Measurements from ENCODE around the gene TDRD1.

TDRD1 gene

DNA sequence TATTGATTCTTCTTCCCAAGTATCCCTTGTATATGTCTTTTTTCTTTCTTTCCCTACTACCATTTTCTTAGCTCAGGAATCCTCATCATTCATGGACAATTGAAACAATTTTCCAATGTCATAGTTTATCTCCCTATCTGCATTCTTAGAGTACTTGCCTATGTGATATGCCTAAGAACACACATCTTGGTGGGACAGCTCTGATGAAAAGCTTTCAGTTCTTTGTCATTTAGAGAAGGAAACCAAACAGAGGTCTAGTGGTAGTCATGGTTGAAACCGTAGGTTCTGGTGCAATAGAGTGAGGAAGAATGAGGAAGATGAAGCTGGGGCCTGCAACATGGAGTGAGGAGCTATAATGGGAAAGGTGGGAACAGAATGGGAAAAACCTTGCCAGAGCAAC is 28.2 kb downstream of the TDRD1 start:
- Histone ChIP-seq H3K4me1 (ENCODE audit: insufficient read depth, low read length) (no peaks in the 10 kb centered on the region), H3K36me3 (ENCODE audit: insufficient read depth, low read depth, low read length) (no peaks in the 10 kb centered on the region), H3K27ac (ENCODE audit: low read length) (no peak overlapping the region), H3K27me3 (ENCODE audit: insufficient read depth, low read length) (no peaks in the 10 kb centered on the region), H3K4me3 (ENCODE audit: low read length) (no peak overlapping the region), H3K9ac (ENCODE audit: low read depth, low read length) (no peak overlapping the region), H3K9me3 (ENCODE audit: insufficient read depth, low read depth, low read length) (no peaks in the 10 kb centered on the region)

DNA sequence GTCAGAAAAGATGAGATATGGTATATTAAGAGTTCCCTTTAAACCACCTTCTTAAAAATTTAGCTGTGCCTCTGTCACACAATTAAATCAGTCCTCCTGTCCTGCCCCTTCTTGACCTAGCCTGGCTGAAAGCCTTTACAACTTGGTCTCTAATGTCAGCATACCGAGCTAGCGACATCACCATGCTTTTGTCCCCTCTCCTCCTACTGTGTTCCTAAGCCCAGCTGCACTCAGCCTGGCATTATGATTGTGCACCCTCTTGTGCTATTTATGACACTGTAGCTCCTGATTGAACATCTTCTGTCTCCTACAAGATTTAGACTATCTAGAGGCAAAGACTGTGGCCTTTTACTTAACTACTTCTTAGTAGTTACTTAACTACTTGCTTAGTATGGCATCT is 29.2 kb downstream of the TDRD1 start:
- Histone ChIP-seq H3K4me3 (ENCODE audit: low read length) (no peak overlapping the region), H3K9ac (ENCODE audit: low read depth, low read length) (no peak overlapping the region), H3K9me3 (ENCODE audit: insufficient read depth, low read depth, low read length) (no peaks in the 10 kb centered on the region), H3K27ac (ENCODE audit: low read length) (no peak overlapping the region), H3K4me1 (ENCODE audit: insufficient read depth, low read length) (no peaks in the 10 kb centered on the region), H3K36me3 (ENCODE audit: insufficient read depth, low read depth, low read length) (no peaks in the 10 kb centered on the region), H3K27me3 (ENCODE audit: insufficient read depth, low read length) (no peaks in the 10 kb centered on the region)

DNA sequence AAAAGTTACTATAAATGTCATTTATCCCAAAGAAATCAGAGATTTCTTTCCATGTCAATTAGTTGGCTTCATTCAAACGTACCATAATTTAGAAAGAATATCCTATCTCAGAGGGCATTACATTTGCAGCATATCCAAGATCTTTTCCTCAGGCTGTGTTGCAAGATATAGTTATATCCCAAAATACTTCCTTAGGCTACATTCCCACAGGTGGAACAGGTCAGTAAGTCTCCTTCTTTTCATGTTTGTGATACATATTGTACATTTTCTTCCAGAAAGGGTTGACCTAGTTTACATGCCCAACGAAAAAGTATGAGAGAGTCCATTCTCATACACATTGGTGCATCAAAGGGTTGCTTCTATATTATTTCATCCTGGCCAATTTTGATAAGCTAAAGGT is 33.0 kb downstream of the TDRD1 start:
- Histone ChIP-seq H3K9ac (ENCODE audit: low read depth, low read length) (no peak overlapping the region), H3K27me3 (ENCODE audit: insufficient read depth, low read length) (no peaks in the 10 kb centered on the region), H3K4me3 (ENCODE audit: low read length) (no peak overlapping the region), H3K36me3 (ENCODE audit: insufficient read depth, low read depth, low read length) (no peaks in the 10 kb centered on the region), H3K4me1 (ENCODE audit: insufficient read depth, low read length) (no peaks in the 10 kb centered on the region), H3K9me3 (ENCODE audit: insufficient read depth, low read depth, low read length) (no peaks in the 10 kb centered on the region), H3K27ac (ENCODE audit: low read length) (no peak overlapping the region)

DNA sequence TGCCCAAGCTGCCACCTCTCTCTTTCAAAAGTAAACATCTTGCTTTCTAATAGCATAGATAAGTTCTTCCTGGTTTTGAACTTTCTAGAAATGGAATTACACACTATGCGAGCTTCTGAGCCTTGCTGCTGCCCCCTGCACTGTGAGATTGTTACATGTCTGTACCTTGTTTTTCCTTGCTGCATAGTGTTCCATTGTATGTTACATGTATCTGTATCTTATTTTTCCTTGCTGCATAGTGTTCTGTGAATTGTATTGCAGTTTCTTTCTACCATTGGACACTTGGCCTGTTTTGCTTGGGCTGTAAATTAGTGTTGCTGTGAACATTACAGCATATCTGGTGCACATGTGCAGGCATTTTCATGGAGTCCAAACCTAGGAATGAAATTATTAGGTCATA is 35.9 kb downstream of the TDRD1 start:
- H3K27ac ChIP-seq (ENCODE audit: low read length): no peak overlapping the region
- no peaks in the 10 kb centered on the region for H3K9me3 ChIP-seq (ENCODE audit: insufficient read depth, low read depth, low read length)
- H3K36me3 ChIP-seq (ENCODE audit: insufficient read depth, low read depth, low read length): no peaks in the 10 kb centered on the region
- no peaks in the 10 kb centered on the region for H3K27me3 ChIP-seq (ENCODE audit: insufficient read depth, low read length)
- H3K4me1 ChIP-seq (ENCODE audit: insufficient read depth, low read length): no peaks in the 10 kb centered on the region
- no peak overlapping the region for H3K4me3 ChIP-seq (ENCODE audit: low read length)
- H3K9ac ChIP-seq (ENCODE audit: low read depth, low read length): no peak overlapping the region

DNA sequence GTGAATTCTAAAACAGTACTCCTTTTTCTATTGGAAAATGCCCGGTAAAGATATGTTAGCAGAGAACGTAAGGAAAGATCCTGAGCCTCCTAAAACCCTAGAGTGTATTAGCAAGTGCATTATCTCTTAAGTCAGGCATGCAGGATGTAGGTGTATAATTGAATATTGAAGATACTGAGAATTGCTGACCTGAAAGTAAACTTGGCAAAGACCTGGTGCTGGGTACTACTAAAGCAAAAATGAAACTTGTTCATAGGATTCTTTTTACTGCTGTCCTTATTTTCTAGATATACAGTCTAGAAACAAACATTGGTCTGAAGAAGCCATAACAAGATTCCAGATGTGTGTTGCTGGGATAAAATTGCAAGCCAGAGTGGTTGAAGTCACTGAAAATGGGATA is 41.1 kb downstream of the TDRD1 start:
- H3K9ac ChIP-seq (ENCODE audit: low read depth, low read length): no peak overlapping the region
- no peaks in the 10 kb centered on the region for H3K9me3 ChIP-seq (ENCODE audit: insufficient read depth, low read depth, low read length)
- no peaks in the 10 kb centered on the region for H3K4me1 ChIP-seq (ENCODE audit: insufficient read depth, low read length)
- no peak overlapping the region for H3K4me3 ChIP-seq (ENCODE audit: low read length)
- H3K27ac ChIP-seq (ENCODE audit: low read length): no peak overlapping the region
- H3K27me3 ChIP-seq (ENCODE audit: insufficient read depth, low read length): no peaks in the 10 kb centered on the region
- H3K36me3 ChIP-seq (ENCODE audit: insufficient read depth, low read depth, low read length): no peaks in the 10 kb centered on the region

DNA sequence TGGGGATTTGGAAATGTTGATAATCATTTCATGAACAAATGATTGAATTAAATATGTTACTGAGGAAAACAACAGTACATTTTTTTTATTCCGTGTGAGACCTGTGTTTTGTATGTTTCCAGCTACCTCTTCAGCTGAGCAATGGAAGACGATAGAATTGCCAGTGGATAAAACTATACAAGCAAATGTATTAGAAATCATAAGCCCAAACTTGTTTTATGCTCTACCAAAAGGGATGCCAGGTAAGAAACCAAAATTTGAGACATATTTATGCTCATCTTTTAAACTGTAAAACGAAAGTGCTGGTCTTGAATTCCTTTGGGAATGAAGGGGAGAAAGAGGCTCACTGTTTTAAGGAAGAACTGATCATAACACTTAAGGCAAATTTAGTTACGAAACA is 42.1 kb downstream of the TDRD1 start:
- no peak overlapping the region for H3K27ac ChIP-seq (ENCODE audit: low read length)
- H3K4me1 ChIP-seq (ENCODE audit: insufficient read depth, low read length): no peaks in the 10 kb centered on the region
- H3K9me3 ChIP-seq (ENCODE audit: insufficient read depth, low read depth, low read length): no peaks in the 10 kb centered on the region
- no peak overlapping the region for H3K4me3 ChIP-seq (ENCODE audit: low read length)
- H3K9ac ChIP-seq (ENCODE audit: low read depth, low read length): no peak overlapping the region
- no peaks in the 10 kb centered on the region for H3K36me3 ChIP-seq (ENCODE audit: insufficient read depth, low read depth, low read length)
- H3K27me3 ChIP-seq (ENCODE audit: insufficient read depth, low read length): no peaks in the 10 kb centered on the region

DNA sequence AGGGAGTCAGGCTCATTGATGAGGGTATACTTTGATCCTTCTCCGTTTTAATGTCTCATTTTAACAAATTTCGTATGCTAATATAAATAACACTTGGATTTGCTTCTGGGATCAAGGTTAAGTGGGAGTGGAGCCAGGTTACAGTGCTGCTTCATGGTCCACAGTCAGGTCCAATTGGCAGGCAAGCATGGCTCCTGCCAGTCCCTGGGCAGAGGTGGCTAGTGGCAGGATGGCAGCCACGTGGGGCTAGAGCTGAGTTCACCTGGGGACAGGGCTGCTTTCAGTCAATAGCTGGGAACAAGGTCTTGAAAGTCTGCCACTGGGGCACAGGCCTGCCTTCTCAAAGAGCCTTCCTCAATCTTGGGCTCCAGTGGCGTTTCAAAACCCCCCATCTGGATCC is 43.9 kb downstream of the TDRD1 start:
- no peaks in the 10 kb centered on the region for H3K9me3 ChIP-seq (ENCODE audit: insufficient read depth, low read depth, low read length)
- H3K4me3 ChIP-seq (ENCODE audit: low read length): no peak overlapping the region
- H3K27ac ChIP-seq (ENCODE audit: low read length): no peak overlapping the region
- no peaks in the 10 kb centered on the region for H3K36me3 ChIP-seq (ENCODE audit: insufficient read depth, low read depth, low read length)
- H3K27me3 ChIP-seq (ENCODE audit: insufficient read depth, low read length): no peaks in the 10 kb centered on the region
- no peak overlapping the region for H3K9ac ChIP-seq (ENCODE audit: low read depth, low read length)
- no peaks in the 10 kb centered on the region for H3K4me1 ChIP-seq (ENCODE audit: insufficient read depth, low read length)

DNA sequence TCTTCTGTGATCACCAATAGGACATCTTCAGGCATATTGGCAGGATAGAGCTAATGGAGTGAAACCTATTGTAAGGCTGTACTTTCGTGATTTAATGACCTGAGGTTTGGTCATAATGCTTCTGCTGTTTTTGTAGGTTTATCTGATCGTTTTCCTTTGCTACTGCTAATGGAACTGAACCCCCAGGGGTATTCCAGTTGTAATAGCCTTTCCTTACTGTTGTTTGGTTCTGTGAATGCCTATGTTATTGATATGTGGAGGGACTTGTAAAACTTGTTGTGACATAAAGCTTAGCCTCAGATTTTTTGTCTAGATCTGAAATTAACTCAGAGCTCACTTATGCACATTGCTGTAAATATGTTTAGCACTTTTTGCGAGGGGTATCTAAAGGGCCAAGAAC is 49.0 kb downstream of the TDRD1 start:
- Histone ChIP-seq H3K36me3 (ENCODE audit: insufficient read depth, low read depth, low read length) (no peaks in the 10 kb centered on the region), H3K4me3 (ENCODE audit: low read length) (no peak overlapping the region), H3K4me1 (ENCODE audit: insufficient read depth, low read length) (no peaks in the 10 kb centered on the region), H3K9ac (ENCODE audit: low read depth, low read length) (no peak overlapping the region), H3K27me3 (ENCODE audit: insufficient read depth, low read length) (no peaks in the 10 kb centered on the region), H3K9me3 (ENCODE audit: insufficient read depth, low read depth, low read length) (no peaks in the 10 kb centered on the region), H3K27ac (ENCODE audit: low read length) (no peak overlapping the region)

DNA sequence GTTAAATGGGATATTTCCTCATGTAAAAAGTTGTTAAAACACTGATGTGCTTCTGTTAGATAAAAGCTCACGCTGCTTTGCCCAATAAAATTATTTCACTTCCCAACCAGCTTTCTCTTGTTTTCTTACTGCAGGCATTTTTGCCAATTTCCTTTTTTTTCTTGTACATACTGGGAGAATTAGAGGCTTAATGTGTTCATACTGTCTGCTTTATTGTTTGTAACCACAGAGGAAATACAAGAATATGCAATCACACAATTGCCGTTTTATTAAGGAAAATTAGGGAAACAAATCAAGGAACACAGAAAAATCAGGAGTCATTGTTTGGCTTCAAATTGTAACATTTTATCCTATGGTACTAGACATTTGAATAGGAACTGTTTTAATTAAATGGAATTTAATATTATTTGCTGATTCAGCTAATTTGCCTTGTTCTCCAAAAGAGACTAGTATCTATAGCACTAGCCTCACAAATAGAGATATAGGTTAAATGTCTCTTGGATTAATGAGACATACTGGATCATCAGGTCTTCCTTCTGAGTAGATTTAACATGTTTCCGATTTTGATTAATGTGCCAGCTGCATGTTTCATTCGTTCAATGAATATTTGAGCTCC is 53.5 kb downstream of the TDRD1 start:
- Histone ChIP-seq H3K4me1 (ENCODE audit: insufficient read depth, low read length) (no peaks in the 10 kb centered on the region), H3K9me3 (ENCODE audit: insufficient read depth, low read depth, low read length) (no peaks in the 10 kb centered on the region), H3K36me3 (ENCODE audit: insufficient read depth, low read depth, low read length) (no peaks in the 10 kb centered on the region), H3K27me3 (ENCODE audit: insufficient read depth, low read length) (peaks cover under 1% of the 10 kb centered on the region; the same call in 1 of the 2 replicates), H3K27ac (ENCODE audit: low read length) (no peak overlapping the region), H3K4me3 (ENCODE audit: low read length) (no peak overlapping the region), H3K9ac (ENCODE audit: low read depth, low read length) (no peak overlapping the region)

DNA sequence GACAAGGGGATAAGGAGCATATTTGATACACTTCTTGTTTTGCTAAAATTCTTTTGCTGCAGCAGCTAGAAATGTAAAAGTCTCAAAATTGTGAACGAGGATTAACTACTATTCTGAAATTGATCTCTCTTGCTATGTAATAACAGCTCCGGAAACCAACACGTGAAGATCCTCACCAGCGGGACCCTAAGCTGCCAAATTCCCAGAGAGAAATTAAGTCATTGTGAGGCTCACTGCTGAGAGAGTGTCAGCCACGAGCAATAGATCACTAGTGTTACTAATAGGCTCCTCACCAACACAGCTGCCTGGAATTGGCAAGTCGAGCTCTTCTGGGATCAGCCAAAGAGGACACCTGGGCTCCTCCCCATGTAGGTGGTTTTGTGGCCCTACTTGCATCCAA is 54.3 kb downstream of the TDRD1 start:
- H3K9ac ChIP-seq (ENCODE audit: low read depth, low read length): no peak overlapping the region
- no peak overlapping the region for H3K27ac ChIP-seq (ENCODE audit: low read length)
- H3K4me3 ChIP-seq (ENCODE audit: low read length): no peak overlapping the region
- H3K36me3 ChIP-seq (ENCODE audit: insufficient read depth, low read depth, low read length): no peaks in the 10 kb centered on the region
- H3K4me1 ChIP-seq (ENCODE audit: insufficient read depth, low read length): no peaks in the 10 kb centered on the region
- peaks cover 9% of the 10 kb centered on the region for H3K27me3 ChIP-seq (ENCODE audit: insufficient read depth, low read length)
- no peaks in the 10 kb centered on the region for H3K9me3 ChIP-seq (ENCODE audit: insufficient read depth, low read depth, low read length)

DNA sequence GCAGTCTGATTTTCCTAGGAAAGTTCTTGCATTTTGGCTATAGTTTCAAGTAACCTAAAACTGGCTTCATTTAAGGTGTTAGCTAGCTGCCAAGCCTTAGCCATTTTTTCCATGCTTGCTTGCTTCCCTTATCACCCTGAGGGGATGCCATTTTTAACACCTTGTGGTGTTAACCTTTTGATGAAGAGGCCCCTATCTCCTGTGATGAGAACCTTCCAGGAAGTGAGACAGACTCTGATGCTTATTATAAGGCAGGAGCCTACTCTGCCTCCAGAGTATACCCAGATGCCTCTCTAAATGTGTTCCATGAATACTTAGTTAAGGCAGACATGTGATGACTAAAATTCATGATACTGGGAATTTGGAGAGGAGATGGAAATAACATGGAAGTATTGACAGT is 55.0 kb downstream of the TDRD1 start:
- Histone ChIP-seq H3K27me3 (ENCODE audit: insufficient read depth, low read length) (peaks cover 15% of the 10 kb centered on the region), H3K9me3 (ENCODE audit: insufficient read depth, low read depth, low read length) (no peaks in the 10 kb centered on the region), H3K4me3 (ENCODE audit: low read length) (no peak overlapping the region), H3K9ac (ENCODE audit: low read depth, low read length) (no peak overlapping the region), H3K4me1 (ENCODE audit: insufficient read depth, low read length) (peaks cover 3% of the 10 kb centered on the region; the same call in 1 of the 2 replicates), H3K27ac (ENCODE audit: low read length) (no peak overlapping the region), H3K36me3 (ENCODE audit: insufficient read depth, low read depth, low read length) (no peaks in the 10 kb centered on the region)

DNA sequence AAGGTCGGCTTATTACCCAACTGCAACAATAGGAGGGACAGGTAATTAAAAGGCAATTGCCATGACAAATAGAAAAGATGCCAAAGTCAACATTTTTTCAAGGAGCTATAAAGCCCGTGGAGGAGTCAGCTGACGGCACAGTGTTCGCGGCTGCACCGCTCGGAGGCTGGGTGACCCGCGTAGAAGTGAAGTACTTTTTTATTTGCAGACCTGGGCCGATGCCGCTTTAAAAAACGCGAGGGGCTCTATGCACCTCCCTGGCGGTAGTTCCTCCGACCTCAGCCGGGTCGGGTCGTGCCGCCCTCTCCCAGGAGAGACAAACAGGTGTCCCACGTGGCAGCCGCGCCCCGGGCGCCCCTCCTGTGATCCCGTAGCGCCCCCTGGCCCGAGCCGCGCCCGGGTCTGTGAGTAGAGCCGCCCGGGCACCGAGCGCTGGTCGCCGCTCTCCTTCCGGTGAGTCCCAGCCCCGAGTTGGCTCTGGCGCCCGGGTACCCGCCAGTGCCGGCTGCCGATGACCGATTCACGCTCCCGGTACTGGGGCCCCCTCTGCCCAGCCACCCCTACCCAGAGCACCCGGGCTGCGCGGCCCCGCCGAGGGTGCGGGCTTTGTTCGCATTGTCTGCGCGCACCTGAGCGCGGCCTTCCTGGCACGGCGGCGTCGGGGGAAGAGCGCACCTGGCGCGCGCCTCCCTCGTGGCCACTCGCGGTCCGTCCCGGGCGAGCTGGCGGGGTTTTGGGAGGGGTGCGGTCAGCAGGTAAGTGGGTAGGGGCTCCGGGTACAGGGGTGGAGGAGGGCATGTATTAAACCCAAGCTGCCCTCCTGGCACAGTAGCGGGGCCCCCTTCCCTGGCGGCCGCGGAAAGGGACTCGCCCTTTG is 60.2 kb downstream of the TDRD1 start, which contains the start of gene VWA2:
Gene VWA2, plus strand, starts transcription at position 138 of the 877 bp plus-strand sequence. CDS start 9,460 bp downstream, outside the sequence.
- no peaks in the 10 kb centered on the region for H3K36me3 ChIP-seq (ENCODE audit: insufficient read depth, low read depth, low read length)
- H3K27me3 ChIP-seq (ENCODE audit: insufficient read depth, low read length): peaks cover 57% of the 10 kb centered on the region
- H3K4me3 ChIP-seq (ENCODE audit: low read length): peak within 1 kb of the TSS; percentile 77
- H3K9me3 ChIP-seq (ENCODE audit: insufficient read depth, low read depth, low read length): no peaks in the 10 kb centered on the region
- peak within 1 kb of the TSS; percentile 72 for H3K9ac ChIP-seq (ENCODE audit: low read depth, low read length)
- H3K27ac ChIP-seq (ENCODE audit: low read length): no peak within 1 kb of the TSS
- H3K4me1 ChIP-seq (ENCODE audit: insufficient read depth, low read length): peaks cover 8% of the 10 kb centered on the region; the same call in 1 of the 2 replicates
